Spleen (tissue), 11 donors: Measurements from ENCODE around the gene KDM6A. TPM values are rescaled to one million over a fixed set of nuclear protein-coding genes. Genes with fewer than 3 reads are reported as not detected.
"Not testable (repeated sequence)": the region's sequence is repeated elsewhere in the genome, so short reads cannot be mapped to it uniquely, and the experiment has no call there.

ENCODE experiments used
- DNase-seq: peaks from one replicate; pipeline ENCODE4 v3.0.0-alpha.2; 2020
- H3K27ac ChIP-seq, 8 donors: fragments of 200-600 bp; sonication (generic) in 7 of 8; 1 replicate in 4 of 8; 2 replicates in 4 of 8; pipeline versions ENCODE4 v1.5.0 to v1.8.0; 2016 to 2021; ENCODE audit warnings: inconsistent platforms in 4 of 8, mild to moderate bottlenecking in 4 of 8, moderate library complexity in 1 of 8
- H3K27me3 ChIP-seq, 7 donors: fragments of 200-600 bp; sonication (generic) in 6 of 7; replicated peaks in 1 of 7; 1 replicate in 4 of 7; 2 replicates in 3 of 7; pipeline versions ENCODE4 v1.5.0 to v1.8.0; 2016 to 2021; ENCODE audit warnings: inconsistent platforms in 3 of 7, mild to moderate bottlenecking in 1 of 7
- H3K36me3 ChIP-seq, 6 donors: fragments of 200-600 bp; sonication (generic) in 5 of 6; 1 replicate in 4 of 6; 2 replicates in 2 of 6; pipeline versions ENCODE4 v1.5.0 to v1.8.0; 2016 to 2021; ENCODE audit warnings: inconsistent platforms in 2 of 6
- H3K4me1 ChIP-seq, 6 donors: fragments of 200-600 bp; sonication (generic) in 5 of 6; 1 replicate in 3 of 6; 2 replicates in 3 of 6; pipeline versions ENCODE4 v1.5.0 to v1.8.0; 2016 to 2021; ENCODE audit warnings: inconsistent platforms in 3 of 6
- H3K4me3 ChIP-seq, 8 donors: fragments of 200-600 bp; sonication (generic) in 7 of 8; 1 replicate in 4 of 8; 2 replicates in 4 of 8; pipeline versions ENCODE4 v1.5.0 to v1.8.0; 2016 to 2021; ENCODE audit warnings: inconsistent platforms in 4 of 8, mild to moderate bottlenecking in 4 of 8, moderate library complexity in 2 of 8
- H3K9me3 ChIP-seq, 8 donors: fragments of 200-600 bp; sonication (generic) in 7 of 8; 1 replicate in 4 of 8; 2 replicates in 4 of 8; pipeline versions ENCODE4 v1.5.0 to v1.8.0; 2016 to 2021; ENCODE audit warnings: inconsistent platforms in 4 of 8
- CTCF ChIP-seq, 11 experiments: fragments of 200-600 bp in 7 of 11; fragments of 450-650 bp in 4 of 11; sonication (generic) in 4 of 11; IDR thresholded peaks in 8 of 11; conservative IDR thresholded peaks in 3 of 11; 1 replicate in 7 of 11; 2 replicates in 4 of 11; pipeline versions ENCODE4 v1.4.0 to v1.8.0; 2016 to 2021; ENCODE audit warnings: antibody characterized with exemption in 11 of 11, inconsistent platforms in 4 of 11, mild to moderate bottlenecking in 1 of 11
- POLR2A ChIP-seq, 3 donors: fragments of 450-650 bp; IDR thresholded peaks; one replicate each; pipeline ENCODE4 v1.5.1; 2017; ENCODE audit warnings: antibody characterized with exemption in 3 of 3, mild to moderate bottlenecking in 1 of 3
- POLR2AphosphoS5 ChIP-seq, 3 donors: sonication (generic); formaldehyde crosslinking; IDR thresholded peaks; one replicate each; pipeline ENCODE4 v1.5.1; 2017; ENCODE audit warnings: antibody characterized with exemption in 3 of 3
- WGBS, 5 donors: extraction: QIAGEN DNeasy Blood & Tissue Kit in 3 of 5; methylation state at CpG; one replicate each; pipeline versions ENCODE4 v1.1.5 to v1.1.7; 2013 to 2018; 5-methylcytosine and 5-hydroxymethylcytosine counted together
- intact Hi-C: fragments of 100-400 bp; cut with DNase I; formaldehyde crosslinking; loops from one replicate; pipeline ENCODE4 v1.15.0; 2023; ENCODE audit warnings: low total_unique reads
- polyA plus RNA-seq, 3 donors: library from polyadenylated mRNA; stranded (reverse); fragments of 200-250 nt; gene quantifications; one replicate each; pipeline ENCODE4 v1.2.1, GENCODE V29; 2013
- total RNA-seq, 7 donors: library from RNA; depleted of rRNA in 3 of 7; stranded (reverse); fragments of >200 nt in 3 of 7; fragmentation: NEBNext Ultra II Directional in 4 of 7; extraction: Animal tissue kit (Norgen Biotek cat#: 25700) in 4 of 7; gene quantifications; one replicate each; pipeline versions ENCODE4 v1.1.0 to v1.2.1, GENCODE V29; 2016 to 2021
- donor health status: healthy with polysubstance abuse.
- donor health status: DM: no; HTN: no; CAD: no; lungs with moderate emphysema.
- donor health status: DM: no; HTN: no; CAD: no.
- donor health status: Bipolar disorder and iron deficiency.
- donor health status: healthy.
- donor health status: DM: no; HTN: no; CAD: no.
- donor health status: DM: yes; HTN: yes; CAD: no.

KDM6A gene
- total and polyA plus RNA-seq, 10 donors = 8.0 to 68.2 (median 47.9) TPM

GRCh38 chrX:45128896-45129454 is 256.0 kb downstream of the KDM6A start:
- WGBS, 5 donors = 73 to 98% (median 87%) methylated on average over 3 to 4 of the region's 4 CpGs
- Histone ChIP-seq H3K27ac (no peak overlapping the region), H3K4me1 (no peaks in the 10 kb centered on the region), H3K4me3 (no peak overlapping the region), H3K27me3 (no peaks in the 10 kb centered on the region), H3K9me3 (peaks cover 0 to 16% (median 0%) of the 10 kb centered on the region in 8 donors), H3K36me3 (no peaks in the 10 kb centered on the region)
- intact Hi-C loops = no loop called here
- TF ChIP-seq CTCF (IDR thresholded peaks at IDR 0.05 in 8 of 11, conservative IDR thresholded peaks at IDR 0.05 in 3 of 11) (no peak), POLR2AphosphoS5 (IDR thresholded peaks at IDR 0.05) (no peak), POLR2A (IDR thresholded peaks at IDR 0.05) (no peak)
- DNase-seq = no peak

GRCh38 chrX:45133465-45133864 is 260.5 kb downstream of the KDM6A start:
- Histone ChIP-seq H3K4me3 (no peak overlapping the region), H3K4me1 (no peaks in the 10 kb centered on the region), H3K36me3 (no peaks in the 10 kb centered on the region), H3K9me3 (peaks cover 0 to 6% (median 0%) of the 10 kb centered on the region in 8 donors), H3K27me3 (no peaks in the 10 kb centered on the region), H3K27ac (no peak overlapping the region)
- WGBS, 5 donors = 77 to 100% (median 91%) methylated on average over 3 of the region's 3 CpGs
- DNase-seq = no peak
- intact Hi-C loops = no loop called here
- no peak for TF ChIP-seq POLR2AphosphoS5 (IDR thresholded peaks at IDR 0.05)
- TF ChIP-seq POLR2A (IDR thresholded peaks at IDR 0.05) = no peak
- no peak for TF ChIP-seq CTCF (IDR thresholded peaks at IDR 0.05 in 8 of 11, conservative IDR thresholded peaks at IDR 0.05 in 3 of 11)

- intact Hi-C loops = no loop called here
- Histone ChIP-seq H3K27me3 (no peaks in the 10 kb centered on the region), H3K4me3 (no peak overlapping the region), H3K36me3 (no peaks in the 10 kb centered on the region), H3K4me1 (no peaks in the 10 kb centered on the region), H3K9me3 (peaks cover 0 to 6% (median 0%) of the 10 kb centered on the region in 8 donors), H3K27ac (no peak overlapping the region)
- no peak for DNase-seq
- TF ChIP-seq POLR2AphosphoS5 (IDR thresholded peaks at IDR 0.05) (no peak), POLR2A (IDR thresholded peaks at IDR 0.05) (no peak), CTCF (IDR thresholded peaks at IDR 0.05 in 8 of 11, conservative IDR thresholded peaks at IDR 0.05 in 3 of 11) (no peak)
- WGBS, 5 donors = 68 to 94% (median 92%) methylated on average over 6 to 7 of the region's 7 CpGs
Observed at GRCh38 chrX:45134315-45134731, 261.3 kb downstream of the KDM6A start.

GRCh38 chrX:45134775-45135174 is 261.8 kb downstream of the KDM6A start:
- TF ChIP-seq POLR2A (IDR thresholded peaks at IDR 0.05) (no peak), POLR2AphosphoS5 (IDR thresholded peaks at IDR 0.05) (no peak)
- intact Hi-C loops = no loop called here
- DNase-seq = no peak
- Histone ChIP-seq H3K36me3 (no peaks in the 10 kb centered on the region), H3K27ac (no peak overlapping the region), H3K27me3 (no peaks in the 10 kb centered on the region), H3K9me3 (peaks cover 0 to 6% (median 0%) of the 10 kb centered on the region in 8 donors), H3K4me3 (no peak overlapping the region), H3K4me1 (no peaks in the 10 kb centered on the region)
- WGBS, 5 donors = 61 to 98% (median 83%) methylated on average over 3 of the region's 3 CpGs

- intact Hi-C loops, H3K36me3 ChIP-seq, H3K27ac ChIP-seq, H3K27me3 ChIP-seq, DNase-seq, H3K9me3 ChIP-seq, H3K4me3 ChIP-seq, H3K4me1 ChIP-seq: not testable (repeated sequence)
- 78 to 98% (median 93%) methylated on average over 4 of the region's 4 CpGs for WGBS, 5 donors
Observed at GRCh38 chrX:45135391-45136075, 262.5 kb downstream of the KDM6A start.
